ENCODE measurements around the gene XRN1.

DNA sequence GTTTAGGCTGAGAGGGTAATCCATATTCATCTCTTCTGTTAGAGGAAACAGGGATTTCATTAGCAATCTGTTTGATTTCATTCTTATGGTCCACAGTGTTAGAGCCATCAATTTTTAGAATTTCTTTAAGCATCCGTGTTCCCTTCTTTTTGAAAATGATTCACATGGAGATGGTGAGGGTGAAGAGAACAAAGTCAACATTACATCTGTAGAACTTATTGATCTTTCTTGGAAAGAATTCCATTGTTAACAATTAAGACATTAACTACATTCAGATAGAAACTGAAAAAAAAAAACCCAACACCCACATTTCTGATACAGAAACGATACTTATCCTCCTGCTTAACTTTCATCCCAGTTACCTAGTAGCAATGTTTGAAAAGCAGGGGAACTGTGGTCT lies 115.4 kb downstream of the XRN1 start:
- TF ChIP-seq POLR2A (IDR thresholded peaks at IDR 0.05) (no peak), EP300 (IDR thresholded peaks at IDR 0.05) (no peak)
- TF ChIP-seq, protein P1, sequence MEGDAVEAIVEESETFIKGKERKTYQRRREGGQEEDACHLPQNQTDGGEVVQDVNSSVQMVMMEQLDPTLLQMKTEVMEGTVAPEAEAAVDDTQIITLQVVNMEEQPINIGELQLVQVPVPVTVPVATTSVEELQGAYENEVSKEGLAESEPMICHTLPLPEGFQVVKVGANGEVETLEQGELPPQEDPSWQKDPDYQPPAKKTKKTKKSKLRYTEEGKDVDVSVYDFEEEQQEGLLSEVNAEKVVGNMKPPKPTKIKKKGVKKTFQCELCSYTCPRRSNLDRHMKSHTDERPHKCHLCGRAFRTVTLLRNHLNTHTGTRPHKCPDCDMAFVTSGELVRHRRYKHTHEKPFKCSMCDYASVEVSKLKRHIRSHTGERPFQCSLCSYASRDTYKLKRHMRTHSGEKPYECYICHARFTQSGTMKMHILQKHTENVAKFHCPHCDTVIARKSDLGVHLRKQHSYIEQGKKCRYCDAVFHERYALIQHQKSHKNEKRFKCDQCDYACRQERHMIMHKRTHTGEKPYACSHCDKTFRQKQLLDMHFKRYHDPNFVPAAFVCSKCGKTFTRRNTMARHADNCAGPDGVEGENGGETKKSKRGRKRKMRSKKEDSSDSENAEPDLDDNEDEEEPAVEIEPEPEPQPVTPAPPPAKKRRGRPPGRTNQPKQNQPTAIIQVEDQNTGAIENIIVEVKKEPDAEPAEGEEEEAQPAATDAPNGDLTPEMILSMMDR (IDR thresholded peaks at IDR 0.05) = no peak
